GM21390 (cell line): ENCODE data around the gene CBX8.

Experiments used
- ATAC-seq: cut with Tn5 transposase; IDR thresholded peaks from one replicate; pipeline ENCODE4 v1.9.1; 2021; ENCODE audit not compliant: unreplicated experiment

Gene CBX8

GRCh38 chr17:79821331-79822095 lies 24.6 kb upstream of the CBX8 start:
- no peak for ATAC-seq

DNA sequence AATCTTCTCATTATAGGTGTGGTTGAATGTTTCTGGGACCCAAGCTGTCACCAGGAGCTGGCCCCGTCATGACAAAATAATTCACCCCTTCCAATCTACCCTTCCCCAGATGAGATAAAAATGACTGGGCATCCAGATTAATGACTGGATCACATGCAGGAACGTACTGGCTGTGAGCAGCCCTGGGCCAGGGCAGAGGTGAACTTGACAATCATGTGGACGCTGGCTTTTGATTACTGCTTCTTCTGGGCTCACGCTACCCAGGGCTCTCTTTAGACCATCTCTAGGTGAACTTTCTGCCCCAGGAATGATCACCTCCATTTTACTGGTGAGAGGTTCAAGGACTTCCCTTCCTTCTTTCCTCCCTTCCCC lies 24.1 kb upstream of the CBX8 start:
- no peak for ATAC-seq

DNA sequence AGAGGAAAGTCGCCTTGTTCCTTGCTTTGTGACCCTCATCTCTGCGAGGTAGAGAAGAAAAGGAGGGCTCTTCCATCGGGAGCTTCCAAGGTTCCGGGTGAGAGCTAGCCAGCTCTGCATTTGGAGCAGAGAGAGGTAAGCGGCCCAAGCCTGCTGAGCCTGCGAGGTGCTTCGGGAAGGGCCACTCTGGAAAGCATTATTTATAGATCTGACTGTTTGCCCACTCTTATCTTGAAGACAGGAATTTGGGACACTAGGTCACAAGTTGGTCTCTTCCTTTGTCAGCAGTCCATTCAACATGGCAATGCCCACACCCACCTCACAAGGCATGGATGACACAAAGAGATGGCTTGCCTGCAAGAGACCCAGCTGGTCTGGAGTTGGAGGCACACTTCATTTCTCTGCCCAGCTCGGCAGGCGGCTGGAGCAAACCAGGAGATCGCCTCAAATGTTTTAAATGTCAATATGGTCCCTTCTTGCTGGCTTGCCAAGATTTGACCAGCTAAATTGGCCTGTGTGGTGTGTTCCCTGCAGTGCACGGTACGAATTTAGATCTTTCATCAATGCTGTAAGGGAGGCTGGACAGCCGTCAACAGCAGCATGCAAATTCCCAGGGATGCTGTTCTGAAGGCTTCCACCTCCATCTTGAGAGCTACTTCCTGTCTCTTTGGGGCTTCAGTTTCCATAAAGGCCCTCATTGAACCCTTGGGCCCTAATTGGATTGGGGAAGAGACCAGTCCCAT lies 22.8 kb upstream of the CBX8 start:
- ATAC-seq, result no peak

- ATAC-seq, result no peak
Measured at GRCh38 chr17:79819085-79819484, 22.2 kb upstream of the CBX8 start.

DNA sequence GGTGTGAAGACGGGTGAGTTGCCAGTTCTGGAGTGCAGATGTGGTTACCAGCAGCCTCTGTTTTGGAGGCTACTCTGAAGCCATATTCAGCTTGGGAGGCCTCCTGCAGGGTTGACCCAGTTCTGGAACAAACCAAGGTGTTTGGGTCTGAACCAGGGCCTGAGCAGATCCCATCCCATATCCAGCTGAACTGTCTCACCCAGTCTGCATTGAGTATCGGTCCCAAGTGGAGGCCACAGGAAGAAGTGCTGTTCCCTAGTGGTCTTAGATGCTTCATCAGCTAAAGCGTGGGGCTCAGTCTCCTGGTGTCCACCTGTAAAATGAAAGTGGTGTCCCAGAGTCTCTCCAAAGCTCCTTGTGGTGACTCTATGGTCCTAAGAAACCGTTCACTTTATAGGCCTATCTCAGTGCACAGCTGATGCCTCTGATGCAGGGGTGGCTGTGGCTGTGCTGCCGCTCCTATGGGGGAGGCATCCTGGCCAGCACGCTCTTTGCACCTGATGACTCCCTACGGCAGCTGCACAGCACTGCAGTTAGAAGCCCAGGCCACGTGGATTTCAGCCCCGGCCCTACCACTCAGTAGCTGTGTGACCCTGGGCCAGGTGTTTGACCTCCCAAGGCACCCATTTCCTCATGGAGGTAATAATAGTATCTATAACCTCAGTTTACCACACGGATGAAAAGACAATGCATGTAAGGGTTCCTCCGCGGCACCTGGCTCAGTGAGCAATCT lies 21.3 kb upstream of the CBX8 start:
- ATAC-seq, result no peak

GRCh38 chr17:79815836-79816461 lies 19.1 kb upstream of the CBX8 start:
- no peak for ATAC-seq

- no peak for ATAC-seq
Measured at GRCh38 chr17:79814974-79815835, 18.3 kb upstream of the CBX8 start.

DNA sequence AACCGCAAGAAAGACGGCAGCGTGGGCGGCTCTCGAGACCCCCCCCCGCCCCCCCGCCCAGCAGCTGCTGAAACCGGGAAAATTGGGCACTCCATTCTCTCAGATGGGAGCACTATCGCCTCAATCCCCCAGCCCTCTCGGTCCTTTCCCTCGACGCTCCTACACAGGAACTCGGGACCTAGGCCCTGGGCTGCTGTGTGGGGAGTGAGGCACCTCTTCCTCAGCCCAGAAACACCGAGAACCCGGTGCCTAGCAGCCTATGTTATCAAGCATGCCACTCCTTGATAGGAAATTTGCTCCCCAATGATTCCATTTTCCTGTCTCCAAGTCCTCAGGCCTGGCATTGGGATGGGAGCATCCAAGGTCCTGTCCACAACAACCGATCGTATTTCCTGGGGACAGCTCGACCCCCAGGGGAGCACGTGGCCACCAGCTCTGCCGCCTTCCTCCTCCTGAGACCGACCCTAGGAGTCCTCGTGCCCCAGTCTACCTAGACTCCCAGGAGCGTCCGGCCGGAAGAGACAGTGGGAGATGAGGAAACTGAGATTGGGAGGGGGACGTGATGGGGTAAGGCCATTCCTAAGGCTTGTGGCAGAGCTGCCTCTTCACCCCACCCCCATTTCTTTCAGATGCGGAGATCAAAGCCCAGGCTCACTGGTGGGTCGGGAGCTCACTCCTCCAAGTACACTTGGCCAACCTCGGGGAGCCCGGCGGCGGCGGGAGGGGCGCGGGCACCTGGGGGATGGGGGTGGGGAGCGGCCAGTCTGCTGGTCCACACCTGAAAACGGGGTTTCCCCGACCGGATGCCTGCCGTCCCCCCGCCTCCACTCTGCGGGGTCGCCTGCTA lies 17.5 kb upstream of the CBX8 start:
- no peak for ATAC-seq

DNA sequence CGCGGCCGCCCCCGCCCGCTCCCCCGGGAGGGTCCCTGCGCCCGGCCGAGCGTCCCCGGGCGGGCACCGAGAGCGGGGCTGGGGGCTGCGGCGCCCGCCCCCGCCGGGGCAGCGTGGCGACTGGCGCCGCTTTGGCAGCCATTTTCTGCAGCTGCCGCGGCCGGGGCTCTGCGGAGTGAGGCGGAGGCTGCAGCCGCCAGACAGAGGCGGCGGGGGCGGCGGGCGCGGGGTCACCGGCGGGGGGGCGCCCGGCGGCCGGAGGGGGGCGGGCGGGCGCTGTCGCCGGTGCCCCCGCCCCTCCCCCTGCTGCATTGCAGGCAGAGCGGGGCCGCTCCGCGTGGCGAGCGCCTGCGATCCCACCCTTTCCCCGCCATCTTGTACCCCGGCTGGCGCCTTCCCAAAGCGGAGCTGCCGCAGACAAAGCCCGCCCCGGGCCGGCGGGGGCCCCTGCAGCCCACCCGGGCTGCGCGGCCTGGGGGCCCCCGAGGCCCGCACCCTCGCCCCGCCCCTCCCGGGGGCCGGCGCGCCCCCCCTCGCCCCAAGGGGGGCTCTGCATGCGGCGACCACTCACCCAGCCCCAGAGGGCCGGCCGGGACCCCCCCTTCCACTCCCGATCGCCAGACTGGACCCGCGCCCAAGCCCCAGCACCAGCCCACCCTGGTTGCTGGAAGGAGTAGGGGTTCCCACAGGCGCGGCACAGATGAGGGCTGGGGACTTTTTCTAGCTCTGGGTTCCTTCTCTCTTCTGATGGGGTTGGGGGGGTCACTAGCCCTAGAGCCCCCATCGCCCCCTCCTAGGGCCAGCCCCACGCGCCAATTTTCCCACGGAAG lies 16.6 kb upstream of the CBX8 start:
- no peak for ATAC-seq

DNA sequence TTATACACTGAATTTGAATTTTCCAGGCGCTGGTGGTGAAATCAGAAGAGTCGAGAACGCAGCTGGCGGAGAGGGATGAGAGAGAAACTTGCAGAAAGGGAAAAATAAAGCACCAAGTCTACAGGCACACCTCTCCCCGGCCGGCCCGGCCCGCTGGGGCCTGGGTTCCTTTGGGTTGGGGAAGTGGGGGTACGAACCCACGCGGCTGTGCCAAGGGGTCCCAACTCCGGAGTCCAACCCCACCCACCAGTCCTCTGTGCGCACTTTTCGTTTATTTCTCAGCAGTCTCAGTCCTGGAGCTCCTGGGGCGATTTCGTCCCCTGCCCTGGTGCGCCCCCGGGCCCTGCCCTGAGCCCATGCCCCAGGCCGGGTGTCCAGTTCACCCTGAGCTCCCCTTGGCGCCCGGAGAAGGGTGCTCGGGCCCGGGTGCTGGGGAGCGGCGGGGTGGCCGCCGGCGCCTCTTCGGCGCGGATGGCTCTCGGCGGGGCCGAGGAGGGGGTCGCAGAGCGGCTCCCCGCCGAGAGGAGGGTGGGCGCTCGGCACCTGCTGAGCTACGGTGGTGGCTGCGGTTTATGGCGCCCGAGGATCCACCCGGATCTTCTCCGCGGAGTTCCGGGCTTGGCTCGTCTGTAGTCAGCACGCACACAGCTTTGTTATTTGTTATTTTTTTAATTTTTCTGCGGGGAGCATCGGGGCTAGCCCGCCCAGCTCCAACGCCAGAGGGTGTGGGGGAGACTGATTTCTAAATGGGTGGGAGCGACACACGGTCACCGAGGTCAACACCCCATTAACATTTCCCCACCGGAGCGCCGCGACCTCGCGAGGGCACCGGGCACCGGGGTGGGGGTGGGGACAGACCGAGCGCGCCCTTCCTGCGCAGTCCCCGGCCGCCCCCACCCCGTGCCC lies 15.7 kb upstream of the CBX8 start:
- ATAC-seq, result no peak

GRCh38 chr17:79811868-79812352 lies 15.0 kb upstream of the CBX8 start:
- no peak for ATAC-seq

- ATAC-seq, result no peak
Measured at GRCh38 chr17:79811011-79811867, 14.4 kb upstream of the CBX8 start.

GRCh38 chr17:79810130-79811010 lies 13.5 kb upstream of the CBX8 start:
- peak; percentile 58 for ATAC-seq

- ATAC-seq, result no peak
Measured at GRCh38 chr17:79809530-79810129, 12.8 kb upstream of the CBX8 start.
